GM18861 (cell line): ENCODE results near the gene MAP2K5.

ENCODE experiments used
- ATAC-seq: cut with Tn5 transposase; IDR thresholded peaks from one replicate; pipeline ENCODE4 v1.9.1; 2021; ENCODE audit not compliant: unreplicated experiment

Gene MAP2K5

DNA sequence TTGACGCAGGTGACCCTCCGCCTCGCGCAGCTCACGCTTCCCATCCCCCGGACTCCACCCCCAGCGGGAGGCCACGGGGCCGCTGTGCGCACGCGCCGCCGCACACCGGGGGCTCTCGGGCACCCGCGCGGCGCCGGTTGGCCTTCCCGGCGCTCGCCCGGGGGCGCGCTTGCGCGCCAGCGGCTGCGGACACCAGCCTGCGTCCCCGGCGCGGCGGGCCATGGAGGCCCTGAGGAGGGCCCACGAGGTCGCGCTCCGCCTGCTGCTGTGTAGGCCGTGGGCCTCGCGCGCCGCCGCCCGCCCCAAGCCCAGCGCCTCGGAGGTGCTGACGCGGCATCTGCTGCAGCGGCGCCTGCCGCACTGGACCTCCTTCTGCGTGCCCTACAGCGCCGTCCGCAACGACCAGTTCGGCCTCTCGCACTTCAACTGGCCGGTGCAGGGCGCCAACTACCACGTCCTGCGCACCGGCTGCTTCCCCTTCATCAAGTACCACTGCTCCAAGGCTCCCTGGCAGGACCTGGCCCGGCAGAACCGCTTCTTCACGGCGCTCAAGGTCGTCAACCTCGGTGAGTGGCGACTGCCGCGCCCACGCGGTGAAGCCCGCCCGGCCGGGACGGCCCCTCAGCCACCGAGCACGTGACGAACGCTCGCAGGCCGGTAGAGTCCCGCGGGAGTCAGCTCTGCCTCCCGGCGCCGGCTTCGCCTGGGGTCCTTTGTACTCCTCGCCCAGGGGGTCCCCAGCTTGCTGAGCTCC lies 21.3 kb upstream of the MAP2K5 start, which contains the start of gene C15orf61:
TSS of gene C15orf61 (plus strand) at position 103 of the 754 bp plus-strand sequence. CDS start at position 221, 118 bp downstream.
- peak; percentile 54 for ATAC-seq

DNA sequence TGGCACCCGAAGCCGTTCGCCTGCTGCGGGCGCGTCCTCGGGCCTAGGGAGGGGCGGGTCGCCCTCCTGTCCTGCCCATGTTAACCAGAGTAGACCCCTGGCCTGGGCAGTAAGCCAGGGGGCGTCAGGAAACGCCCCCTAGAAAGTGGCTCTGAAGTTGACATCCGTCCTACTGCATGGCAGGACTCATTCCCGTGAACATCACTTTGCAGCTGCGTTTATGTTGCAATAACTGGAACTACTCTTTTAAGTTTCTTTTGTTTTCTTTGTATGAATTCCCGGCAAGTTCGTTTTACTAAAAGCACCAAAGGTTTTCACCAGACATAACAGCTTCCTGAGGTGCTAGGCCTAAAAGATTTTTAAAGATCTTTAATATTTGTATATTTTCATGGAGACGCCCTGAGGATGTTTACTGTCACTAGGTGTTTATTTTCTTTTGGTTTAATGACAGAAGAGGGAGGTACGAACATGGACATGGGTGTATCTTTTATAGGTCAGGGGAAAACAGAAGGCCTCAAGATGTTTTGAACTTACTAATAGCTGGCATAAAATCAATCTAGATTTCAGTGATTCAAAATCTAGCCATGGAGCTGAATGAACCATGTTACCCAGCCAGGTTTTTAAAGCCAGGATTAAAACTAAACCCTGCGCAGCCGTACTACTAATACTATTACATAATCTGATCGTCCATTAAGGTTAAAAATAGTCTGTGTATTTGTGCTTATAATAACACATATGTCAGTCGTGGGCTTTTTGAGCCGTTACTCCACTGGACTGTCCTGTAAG lies 20.5 kb upstream of the MAP2K5 start:
- peak; percentile 15 for ATAC-seq

DNA sequence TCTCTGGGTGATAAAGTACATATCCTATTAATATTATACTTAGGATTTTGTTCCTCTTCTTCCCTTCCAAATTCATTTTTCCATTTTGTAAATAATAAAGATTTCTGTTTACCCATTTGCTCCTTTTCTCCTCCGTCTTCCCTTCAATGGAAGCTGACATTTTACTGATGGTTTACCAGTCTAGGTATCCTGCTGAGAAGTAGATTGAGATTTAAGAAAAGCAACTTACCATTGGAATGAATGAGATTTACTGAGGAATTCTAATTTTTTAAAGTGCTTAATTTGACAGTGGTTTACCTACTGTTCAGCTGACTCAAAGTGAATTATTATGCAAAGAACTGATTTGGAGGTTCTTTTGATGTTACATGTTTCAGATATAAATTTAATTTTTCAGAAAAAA lies 19.2 kb upstream of the MAP2K5 start:
- ATAC-seq = no peak

DNA sequence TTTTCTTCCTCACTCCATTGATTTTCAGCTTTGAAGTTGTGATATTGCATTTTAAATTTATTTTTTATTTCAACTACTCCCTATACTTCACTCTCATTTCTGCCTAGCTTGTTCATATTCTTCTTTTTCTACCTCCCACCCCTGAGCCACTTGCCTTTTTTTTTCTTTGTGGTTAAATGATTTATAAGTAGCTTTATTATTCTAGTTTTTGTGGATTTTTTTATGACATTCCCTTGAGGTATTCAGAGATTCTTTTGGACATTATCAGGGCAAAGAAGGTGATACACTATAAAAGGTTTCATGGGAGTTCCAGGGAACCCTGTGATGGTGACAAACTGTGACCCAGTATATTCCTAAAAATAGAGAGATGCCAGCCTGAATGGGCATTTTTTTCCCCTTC lies 18.3 kb upstream of the MAP2K5 start:
- no peak for ATAC-seq

DNA sequence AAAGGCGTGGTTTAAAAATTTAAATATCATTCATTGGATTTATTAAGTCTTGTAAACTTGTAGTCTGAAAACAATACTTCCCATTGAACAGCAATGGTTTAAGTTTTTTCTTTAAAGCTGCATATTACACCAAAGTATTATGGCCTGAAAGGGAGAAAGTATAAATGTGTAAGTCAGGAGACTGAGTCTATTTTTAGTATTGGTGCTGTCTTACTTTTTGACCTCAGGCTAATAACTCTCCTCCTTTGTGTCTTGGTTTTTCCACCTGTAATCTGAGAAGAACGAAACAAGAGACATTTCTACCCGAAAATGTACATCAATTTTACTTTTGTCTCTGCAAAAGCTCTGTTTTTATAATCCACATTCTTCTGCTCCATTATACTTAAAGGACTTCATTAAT lies 14.0 kb upstream of the MAP2K5 start:
- ATAC-seq = no peak

DNA sequence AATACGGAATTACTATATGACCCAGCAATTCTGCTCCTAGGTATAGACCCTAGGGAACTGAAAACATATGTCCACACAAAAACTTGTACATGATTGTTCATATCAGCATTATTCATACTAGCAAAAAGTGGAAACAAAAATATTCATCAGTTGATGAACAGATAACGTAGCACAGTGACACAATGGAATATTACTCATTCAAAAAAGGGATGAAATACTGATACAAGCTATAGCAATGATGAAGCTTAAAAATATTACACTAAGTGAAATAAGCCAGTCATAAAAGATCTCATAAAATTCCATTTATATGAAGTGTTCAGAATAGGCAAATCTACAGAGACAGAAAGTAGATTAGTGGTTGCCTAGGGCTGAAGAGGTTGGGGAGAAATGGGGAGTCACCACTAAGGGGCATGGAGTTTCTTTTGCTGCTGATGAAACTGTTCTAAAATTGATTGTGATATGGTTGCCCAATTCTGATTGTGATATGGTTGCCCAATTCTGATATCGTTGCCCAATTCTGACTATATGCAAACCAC lies 11.1 kb upstream of the MAP2K5 start:
- ATAC-seq = no peak

DNA sequence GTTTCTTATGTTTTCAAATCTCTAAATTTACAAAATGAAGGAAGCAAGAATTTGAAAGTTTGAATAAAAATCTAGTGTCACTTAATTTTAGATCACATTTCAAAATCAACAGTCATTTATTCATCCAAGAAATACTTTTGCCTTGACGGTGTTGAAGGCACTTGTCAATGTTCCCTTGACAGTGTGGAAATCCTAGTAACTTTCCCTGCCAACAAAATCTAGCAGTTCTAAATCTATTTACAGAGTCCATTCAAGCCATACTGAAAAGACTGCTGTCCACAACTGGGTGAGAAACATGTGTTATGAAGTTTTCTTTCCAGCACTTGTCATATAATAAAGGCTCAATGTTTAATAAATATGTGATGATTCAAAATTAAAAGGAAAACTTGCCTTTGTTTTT lies 8.6 kb upstream of the MAP2K5 start:
- no peak for ATAC-seq

DNA sequence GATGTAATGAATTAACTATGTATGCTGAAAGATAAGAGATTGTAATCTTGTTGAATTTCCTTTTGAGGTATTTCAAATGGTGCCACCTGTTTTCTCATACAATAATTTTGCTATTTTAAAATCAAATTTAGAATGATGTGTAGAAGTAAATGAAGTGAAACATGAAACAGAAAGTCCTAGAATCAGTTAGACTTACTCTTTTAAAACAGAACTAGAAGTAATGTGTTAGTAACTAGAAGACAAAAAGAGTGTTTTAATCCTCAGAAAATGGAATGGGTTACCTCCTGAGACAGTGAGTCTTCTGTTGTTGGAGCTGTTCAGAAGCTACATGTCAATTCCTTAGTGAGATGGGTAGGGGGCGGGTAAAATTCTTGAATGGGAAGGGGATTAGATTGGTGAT lies 8.1 kb upstream of the MAP2K5 start:
- ATAC-seq = no peak

DNA sequence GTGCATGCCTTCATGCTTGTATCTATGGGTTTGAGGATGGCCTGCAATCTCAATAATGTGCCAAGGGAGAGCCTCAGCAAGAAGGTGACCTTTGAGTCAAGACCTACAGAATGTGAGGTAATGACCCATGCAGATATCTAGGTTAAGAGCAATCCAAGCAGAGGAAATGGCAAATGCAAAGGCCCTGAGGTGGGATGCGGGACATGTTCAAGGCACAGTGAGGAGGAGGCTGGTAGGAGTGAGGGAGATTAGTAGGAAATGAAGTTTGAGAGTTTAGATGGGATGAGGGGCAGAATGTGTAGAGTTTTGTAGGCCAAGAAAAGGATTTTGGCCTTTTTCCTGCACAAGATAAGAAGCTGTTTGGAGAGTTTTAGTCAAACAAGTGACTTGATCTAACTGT lies 4.7 kb upstream of the MAP2K5 start:
- ATAC-seq = no peak

DNA sequence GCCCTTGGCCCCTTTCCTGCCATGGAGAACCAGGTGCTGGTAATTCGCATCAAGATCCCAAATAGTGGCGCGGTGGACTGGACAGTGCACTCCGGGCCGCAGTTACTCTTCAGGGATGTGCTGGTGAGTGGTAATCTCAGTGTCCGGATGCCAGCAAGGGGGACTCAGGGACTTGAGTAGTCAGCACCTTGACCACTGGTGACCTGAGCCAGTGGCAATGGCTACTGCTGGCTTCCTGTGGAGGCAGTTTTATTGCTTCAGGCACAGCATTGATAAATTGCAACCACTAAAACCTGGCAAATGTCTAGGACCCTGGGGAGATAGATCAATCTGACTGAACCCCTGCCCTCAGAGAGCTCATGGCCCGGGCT lies 830 bp downstream of the MAP2K5 start:
- ATAC-seq = no peak

DNA sequence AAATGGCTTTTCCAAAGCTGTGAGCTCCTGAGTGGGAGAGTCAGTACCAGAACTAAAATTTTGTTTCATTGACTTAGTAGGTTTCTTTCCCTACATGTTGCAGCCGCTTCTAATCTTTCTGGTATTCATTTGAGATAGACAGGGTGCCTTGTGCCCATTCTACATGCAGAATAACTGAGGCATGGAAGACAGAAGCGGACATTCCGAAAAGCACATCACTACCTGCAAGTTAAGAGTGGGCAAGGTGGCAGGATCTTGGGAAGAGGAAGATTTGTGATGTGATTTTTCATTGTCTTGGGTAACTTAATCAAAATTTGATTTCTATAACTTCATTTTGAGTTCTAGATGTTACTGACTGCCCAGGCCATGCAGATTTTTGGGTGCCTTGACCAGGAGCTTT lies 2.0 kb downstream of the MAP2K5 start:
- no peak for ATAC-seq

DNA sequence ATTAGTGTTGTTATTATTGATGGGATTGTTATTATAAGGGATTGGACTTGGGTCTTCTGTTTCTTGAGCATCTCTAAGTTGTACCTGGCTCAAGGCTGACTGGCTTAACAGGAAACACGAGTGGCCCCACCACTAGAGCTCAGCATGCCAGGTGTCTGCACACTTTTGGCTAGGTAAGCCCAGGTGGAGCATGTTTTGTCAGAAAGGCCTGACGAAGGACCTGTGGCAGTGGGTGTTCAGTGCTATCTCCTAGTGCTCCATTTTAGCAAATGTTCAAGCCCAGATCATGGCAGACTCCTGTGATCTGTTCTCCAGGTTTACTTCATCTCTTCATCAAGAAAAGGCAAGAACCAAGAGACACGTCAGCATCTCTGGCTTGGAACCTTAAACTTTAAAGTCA lies 3.4 kb downstream of the MAP2K5 start:
- no peak for ATAC-seq

DNA sequence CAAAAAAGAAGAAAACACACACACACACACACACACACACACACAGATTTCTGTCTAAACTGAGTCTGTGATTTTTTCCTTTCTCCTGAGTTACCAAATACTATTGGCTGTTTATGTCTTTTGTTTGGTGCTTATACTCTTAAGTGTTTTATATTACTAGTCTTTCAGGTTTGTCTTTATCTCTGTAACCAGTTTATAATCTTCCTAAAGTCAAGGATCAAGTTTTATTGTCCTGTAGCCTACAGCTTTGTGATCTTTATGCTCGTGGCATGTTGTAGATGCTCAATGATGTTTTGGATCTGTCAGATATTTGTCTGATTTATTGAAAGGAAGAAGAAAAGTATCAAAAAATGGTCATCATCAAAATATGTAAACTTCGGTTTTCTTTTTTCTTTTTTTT lies 4.6 kb downstream of the MAP2K5 start:
- ATAC-seq = no peak

DNA sequence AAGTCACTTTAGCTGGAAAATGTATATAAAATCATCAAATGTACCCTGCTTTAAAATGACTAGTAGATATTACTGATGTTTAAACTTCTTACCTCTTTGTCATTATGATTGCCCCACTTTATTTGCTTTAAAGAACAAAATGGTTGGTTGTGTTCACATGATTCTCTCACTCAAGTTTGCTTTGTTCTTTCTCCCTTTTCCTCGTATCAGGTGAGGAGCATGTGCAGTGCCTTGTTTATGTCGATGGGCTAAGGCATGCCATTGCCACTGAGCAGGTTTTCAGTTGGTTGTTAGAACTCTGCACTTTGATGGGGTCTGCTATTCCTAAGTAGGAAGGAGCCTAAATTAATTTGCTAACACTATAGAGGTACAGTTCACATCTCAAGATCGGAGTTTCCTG lies 5.3 kb downstream of the MAP2K5 start:
- no peak for ATAC-seq

DNA sequence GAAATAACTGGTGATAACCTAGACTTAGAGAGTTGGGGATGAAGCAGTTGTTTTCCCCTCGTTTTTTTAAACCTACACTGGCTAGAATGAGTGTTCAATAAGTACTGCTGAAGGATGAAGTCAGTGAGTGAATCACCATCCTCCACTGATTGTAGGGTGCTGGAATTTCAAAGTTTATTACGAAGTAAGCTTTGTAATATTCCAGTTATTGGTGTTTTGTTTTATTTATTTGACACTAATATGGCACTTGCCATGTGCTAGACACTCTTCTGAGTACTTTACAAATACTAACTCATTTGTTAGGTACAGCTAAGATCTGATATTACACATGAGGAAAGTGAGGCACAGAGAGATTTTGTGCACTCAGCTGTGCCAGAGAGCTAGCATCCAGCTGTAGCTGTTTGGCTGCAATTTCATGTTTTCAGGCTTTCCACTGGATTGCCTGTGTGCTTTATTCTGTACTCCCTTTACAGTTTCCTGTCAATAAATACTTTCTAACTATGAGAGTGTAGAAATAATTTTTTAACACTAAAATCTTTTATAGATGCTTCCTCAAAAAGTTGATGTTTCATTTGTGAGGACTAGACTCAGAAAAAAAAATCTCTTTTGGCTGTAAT lies 5.8 kb downstream of the MAP2K5 start:
- no peak for ATAC-seq

DNA sequence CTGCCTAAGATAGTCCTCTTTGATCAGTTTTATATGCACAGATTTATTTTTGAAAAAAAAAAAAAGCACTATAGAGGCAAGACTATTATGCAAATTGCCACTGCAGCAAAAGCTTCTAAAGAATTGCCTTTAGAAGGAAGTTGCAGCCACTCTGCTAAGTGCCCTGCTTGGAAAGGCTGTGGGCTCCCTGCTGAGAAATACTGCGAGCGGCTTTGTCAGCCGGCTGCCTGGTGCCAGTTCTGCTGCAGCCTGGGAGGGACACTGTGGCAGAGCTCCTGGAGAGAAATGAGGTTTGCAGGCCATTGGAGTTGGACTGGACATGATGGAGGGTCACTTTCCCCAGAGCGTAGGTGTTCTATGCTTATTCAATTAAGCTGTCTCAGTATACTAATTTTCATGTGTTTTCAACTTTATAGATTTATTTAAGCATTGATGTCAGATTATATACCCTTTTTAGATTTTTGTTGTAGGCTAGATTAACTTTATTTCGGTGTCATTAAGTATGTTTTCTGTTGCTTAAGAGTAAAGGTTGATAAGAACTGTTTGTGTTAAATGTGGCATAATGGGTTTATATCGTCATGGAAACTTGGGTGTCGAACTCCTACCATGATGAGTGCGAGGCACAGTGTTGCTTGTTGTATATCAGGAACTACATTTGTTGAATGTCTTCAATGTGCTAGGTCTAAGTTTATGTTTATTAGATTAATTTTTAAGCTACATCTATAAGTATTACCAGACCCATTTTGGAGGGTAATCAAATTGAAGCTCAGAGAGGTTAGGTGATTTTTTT lies 6.6 kb downstream of the MAP2K5 start:
- ATAC-seq = no peak

DNA sequence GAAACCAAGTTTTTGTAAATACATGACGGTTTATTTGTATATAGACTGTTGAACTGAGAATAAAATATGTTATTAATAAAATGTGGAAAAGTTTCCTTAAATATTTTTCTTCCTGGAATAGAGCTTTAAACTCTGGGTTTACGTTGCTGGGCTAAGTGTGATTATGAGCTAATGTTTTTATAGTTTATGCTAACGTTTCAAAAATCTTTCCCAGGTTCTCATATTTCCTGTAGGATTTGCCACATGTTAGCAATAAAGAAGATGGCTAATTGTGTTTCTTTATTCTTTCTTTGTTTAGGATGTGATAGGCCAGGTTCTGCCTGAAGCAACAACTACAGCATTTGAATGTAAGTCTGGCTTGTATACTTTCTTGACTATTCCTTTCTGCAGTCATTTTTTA lies 7.2 kb downstream of the MAP2K5 start:
- no peak for ATAC-seq

DNA sequence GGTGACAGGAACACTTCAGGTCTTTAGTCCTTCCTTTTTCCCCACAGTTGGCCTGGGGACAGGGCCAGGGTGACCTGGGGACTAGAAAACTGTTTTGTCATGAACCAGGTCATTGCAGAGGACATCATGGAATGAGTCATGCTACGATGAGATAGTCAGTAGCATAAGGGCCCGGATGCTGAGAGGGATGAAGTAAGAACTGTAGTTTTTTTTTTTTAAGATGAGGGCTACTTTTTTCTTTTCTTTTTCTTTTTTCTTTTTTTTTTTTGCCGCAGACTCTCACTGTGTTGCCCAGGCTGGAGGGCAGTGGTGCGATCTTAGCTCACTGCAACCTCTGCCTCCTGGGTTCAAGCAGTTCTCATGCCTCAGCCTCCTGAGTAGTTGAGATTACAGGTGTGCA lies 8.0 kb downstream of the MAP2K5 start:
- no peak for ATAC-seq

DNA sequence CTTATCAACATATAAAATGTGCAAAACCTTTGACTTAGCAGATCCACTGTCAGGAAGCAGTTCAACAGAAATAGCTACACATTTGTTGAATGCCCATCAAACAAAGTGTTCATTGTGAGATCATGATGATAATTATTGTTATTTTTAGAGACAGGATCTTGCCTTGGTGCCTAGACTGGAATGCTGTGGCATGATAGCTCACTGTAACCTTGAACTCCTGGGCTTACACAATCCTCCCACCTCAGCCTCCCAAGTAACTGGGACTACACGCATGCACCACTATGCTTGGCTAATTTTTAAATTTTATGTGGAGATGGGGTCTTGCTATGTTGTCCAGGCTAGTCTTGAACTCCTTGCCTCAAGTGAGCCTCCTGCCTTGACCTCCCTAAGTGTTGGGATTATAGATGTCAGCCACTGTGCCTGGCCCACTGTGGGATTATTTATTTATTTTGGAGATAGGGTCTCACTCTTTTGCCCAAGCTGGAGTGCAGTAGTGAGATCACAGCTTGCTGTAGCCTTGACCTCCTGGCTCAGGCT lies 8.8 kb downstream of the MAP2K5 start:
- no peak for ATAC-seq

DNA sequence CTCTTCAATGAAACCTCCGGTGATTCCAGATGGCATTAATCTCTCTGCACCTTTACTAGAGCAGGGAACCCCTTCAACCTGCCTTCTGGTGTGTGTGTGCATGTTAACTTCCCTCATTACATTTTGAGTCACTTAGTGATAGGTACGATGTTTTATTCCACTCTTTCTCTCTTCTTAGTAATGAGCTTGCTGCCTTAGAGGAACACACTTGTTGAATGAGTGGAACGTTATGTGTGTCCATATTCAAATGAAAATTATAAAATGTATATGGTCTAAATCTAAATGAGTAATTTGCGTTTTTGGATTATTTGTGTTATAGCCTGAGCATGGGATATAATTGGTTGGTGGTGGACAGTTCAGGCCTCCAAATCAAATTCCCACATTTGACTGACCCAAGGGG lies 12.1 kb downstream of the MAP2K5 start:
- no peak for ATAC-seq
